Endothelial cell of umbilical vein (primary cell): ENCODE data around the gene ATR. TPM values are rescaled to one million over a fixed set of nuclear protein-coding genes. Genes with fewer than 3 reads are reported as not detected.

Experiments used
- BruUV-seq: library from RNA; stranded (reverse); fragments of 400-500 nt; replicated peaks from 2 replicates; lab custom pipeline; 2021; lab: Mats Ljungman, UMichigan
- CTCF ChIA-PET: fragments of 300-600, 350-600 bp; sonication (Branson Sonifier 250); formaldehyde crosslinking; loops from one replicate; lab custom pipeline; 2021; ENCODE audit warnings: antibody characterized with exemption, inconsistent platforms; lab: Charles Lee
- POLR2A ChIA-PET: fragments of 300-600, 350-600 bp; sonication (Branson Sonifier 250); formaldehyde crosslinking; loops from one replicate; lab custom pipeline; 2021; ENCODE audit warnings: antibody characterized with exemption, inconsistent platforms; lab: Charles Lee
- DNase-seq: peaks from one replicate; pipeline ENCODE4 v3.0.0-alpha.2; 2011; ENCODE audit warnings: low read depth, low spot score
- FAIRE-seq: peaks from 2 replicates; lab custom pipeline; 2011; peaks lifted over from hg19 to GRCh38; lab: Jason Lieb, UNC
- H2AFZ ChIP-seq: 2 replicates; pipeline ENCODE4 v1.6.0; 2012; ENCODE audit warnings: low read depth, low read length, control low read depth, inconsistent platforms
- H3K27ac ChIP-seq: 2 replicates; pipeline ENCODE4 v1.5.1; 2011; ENCODE audit warnings: low read depth, mild to moderate bottlenecking, control low read depth, low read length, moderate library complexity; ENCODE audit not compliant: insufficient read depth
- H3K27me3 ChIP-seq, 2 experiments: 2 replicates each; pipeline versions ENCODE4 v1.6.0 to v1.6.1; 2011; ENCODE audit warnings: low read length in 2 of 2, mixed read lengths in 1 of 2; ENCODE audit not compliant: control insufficient read depth in 2 of 2, insufficient read depth in 2 of 2
- H3K36me3 ChIP-seq, 2 experiments: 2 replicates in 1 of 2; 3 replicates in 1 of 2; pipeline ENCODE4 v1.5.1; 2011; ENCODE audit warnings: low read length in 2 of 2, mild to moderate bottlenecking in 1 of 2, moderate library complexity in 1 of 2; ENCODE audit not compliant: control insufficient read depth in 2 of 2, insufficient read depth in 2 of 2; ENCODE audit errors: extremely low read depth in 1 of 2
- H3K4me1 ChIP-seq: 3 replicates; pipeline ENCODE4 v1.5.1; 2011; ENCODE audit warnings: mild to moderate bottlenecking, low read length; ENCODE audit not compliant: control insufficient read depth, insufficient read depth; ENCODE audit errors: extremely low read depth
- H3K4me2 ChIP-seq: 2 replicates; pipeline ENCODE4 v1.6.1; 2011; ENCODE audit warnings: low read length, control low read depth, mixed read lengths; ENCODE audit not compliant: insufficient read depth
- H3K4me3 ChIP-seq, 3 experiments: fragments of 200-600 bp in 1 of 3; sonication (generic), shearing (Covaris generic) in 1 of 3; replicated peaks in 1 of 3; 2 replicates each; pipeline ENCODE4 v1.5.1; 2011 to 2016; ENCODE audit warnings: control low read depth in 3 of 3, low read length in 3 of 3, mild to moderate bottlenecking in 2 of 3, inconsistent platforms in 1 of 3, low read depth in 1 of 3, moderate library complexity in 1 of 3; ENCODE audit not compliant: insufficient read depth in 1 of 3
- H3K79me2 ChIP-seq: 2 replicates; pipeline ENCODE4 v1.6.0; 2012; ENCODE audit warnings: low read length, inconsistent platforms; ENCODE audit not compliant: control insufficient read depth, insufficient read depth
- H3K9ac ChIP-seq: replicated peaks from 2 replicates; pipeline ENCODE3; 2011; ENCODE audit warnings: low read length, control low read depth; ENCODE audit not compliant: insufficient read depth; ENCODE audit errors: extremely low read depth
- H3K9me1 ChIP-seq: replicated peaks from 3 replicates; pipeline ENCODE4 v1.6.0; 2011; ENCODE audit warnings: mild to moderate bottlenecking, low read length; ENCODE audit not compliant: control insufficient read depth, insufficient read depth; ENCODE audit errors: extremely low read depth
- H3K9me3 ChIP-seq: replicated peaks from 2 replicates; pipeline ENCODE4 v1.5.1; 2012; ENCODE audit warnings: low read length, inconsistent platforms; ENCODE audit not compliant: control insufficient read depth, insufficient read depth
- H4K20me1 ChIP-seq: replicated peaks from 2 replicates; pipeline ENCODE3; 2011; ENCODE audit warnings: mild to moderate bottlenecking, low read length; ENCODE audit not compliant: control insufficient read depth, insufficient read depth; ENCODE audit errors: extremely low read depth
- EZH2 ChIP-seq: IDR thresholded peaks from 2 replicates; pipeline ENCODE4 v1.6.1; 2012; ENCODE audit warnings: borderline replicate concordance, low read depth, mild to moderate bottlenecking, moderate library complexity, low read length, inconsistent platforms; ENCODE audit not compliant: severe bottlenecking
- FOS ChIP-seq: IDR thresholded peaks from 2 replicates; pipeline ENCODE4 v1.6.1; 2011; ENCODE audit warnings: mild to moderate bottlenecking, low read length, moderate library complexity, borderline replicate concordance; ENCODE audit not compliant: insufficient read depth
- JUN ChIP-seq: IDR thresholded peaks from 2 replicates; pipeline ENCODE4 v1.6.1; 2011; ENCODE audit warnings: borderline replicate concordance, low read depth; ENCODE audit not compliant: insufficient read length, insufficient read depth
- MAX ChIP-seq: IDR thresholded peaks from 2 replicates; pipeline ENCODE4 v1.6.1; 2011; ENCODE audit not compliant: insufficient read depth, insufficient read length
- POLR2A ChIP-seq: IDR thresholded peaks from 2 replicates; pipeline ENCODE4 v1.6.1; 2012; ENCODE audit warnings: low read depth, mild to moderate bottlenecking, control low read depth, low read length
- dilution Hi-C: fragments of 300-500 bp; cut with MboI; formaldehyde crosslinking; loops from one replicate; pipeline ENCODE4 v1.15.0; 2019; ENCODE audit warnings: low sequenced_read_pairs; ENCODE audit not compliant: extremely low pct_ligation_motif_present
- intact Hi-C: fragments of 100-400 bp; cut with micrococcal nuclease; formaldehyde crosslinking; loops from one replicate; pipeline ENCODE4 v1.10.0; 2022
- polyA plus RNA-seq, 4 experiments: library from polyadenylated mRNA; depleted of rRNA in 3 of 4; stranded (reverse) in 3 of 4; unstranded in 1 of 4; fragments of >200 nt; gene quantifications; 2 replicates each; pipeline versions ENCODE4 v1.2.1 to v1.2.3, GENCODE V29; 2011 to 2012; ENCODE audit warnings: missing spikeins in 1 of 4
- total RNA-seq: library from RNA; stranded (reverse); gene quantifications from 2 replicates; pipeline ENCODE4 v1.2.3, GENCODE V29; 2021

The ATR gene
- total and polyA plus RNA-seq, 2 donors (not counting 3 experiments of a cell fraction or from before 2014, with no cell fraction given), result 6.3 to 23.6 TPM

- intact Hi-C loops (no loop called here), dilution Hi-C loops (no loop called here)
- no peaks in the 10 kb centered on the region for H3K27me3 ChIP-seq
- H3K79me2 ChIP-seq, result no peaks in the 10 kb centered on the region
- peaks cover 13% of the 10 kb centered on the region for H3K4me1 ChIP-seq
- no peaks in the 10 kb centered on the region for H4K20me1 ChIP-seq
- H3K4me2 ChIP-seq, result no peak overlapping the region
- H3K9ac ChIP-seq, result no peak overlapping the region
- no peak overlapping the region for H2AFZ ChIP-seq
- H3K9me1 ChIP-seq, result no peaks in the 10 kb centered on the region
- no peak for TF ChIP-seq MAX
- TF ChIP-seq JUN, result no peak
- no peak for TF ChIP-seq POLR2A
- DNase-seq (no peak), FAIRE-seq (no peak)
- POLR2A ChIA-PET, result no interaction called here
- no peaks in the 10 kb centered on the region for H3K36me3 ChIP-seq
- no TSS peak for BruUV-seq
- H3K27ac ChIP-seq, result no peak overlapping the region
- H3K9me3 ChIP-seq, result no peaks in the 10 kb centered on the region
- CTCF ChIA-PET, result no interaction called here
- H3K4me3 ChIP-seq, result no peak overlapping the region
These were observed 43.9 kb upstream of the ATR start for GRCh38 chr3:142622405-142622804.

GRCh38 chr3:142618917-142619461 lies 40.5 kb upstream of the ATR start:
- BruUV-seq, result no TSS peak
- CTCF ChIA-PET, result interaction anchor here (0.6 to 2.4 kb wide), 6 partner anchors 9 to 292 kb away, joined by 3 to 9 read pairs (median 3); partner anchors contain the start of gene ATR
- Histone ChIP-seq H2AFZ (no peak overlapping the region), H4K20me1 (no peaks in the 10 kb centered on the region), H3K4me3 (no peak overlapping the region), H3K36me3 (no peaks in the 10 kb centered on the region), H3K4me1 (peaks cover 13% of the 10 kb centered on the region), H3K9me1 (no peaks in the 10 kb centered on the region), H3K9ac (no peak overlapping the region), H3K4me2 (no peak overlapping the region), H3K79me2 (no peaks in the 10 kb centered on the region), H3K27me3 (no peaks in the 10 kb centered on the region), H3K9me3 (no peaks in the 10 kb centered on the region), H3K27ac (no peak overlapping the region)
- intact Hi-C loops, result loop anchor here (2.0 kb wide), 1 partner anchor 22 kb away; the partner anchor contains the start of gene PLS1
- TF ChIP-seq FOS (peak; percentile 89), EZH2 (no peak), JUN (peak; percentile 70)
- dilution Hi-C loops, result no loop called here
- peak; percentile 66 for DNase-seq
- POLR2A ChIA-PET, result no interaction called here
- FAIRE-seq, result peak; percentile 92
